Chondrocyte (in vitro differentiated cells): ENCODE data around the gene ZFHX3. TPM values are rescaled to one million over a fixed set of nuclear protein-coding genes. Genes with fewer than 3 reads are reported as not detected.

ENCODE experiments used
- DNase-seq: peaks from one replicate; pipeline ENCODE4 v3.0.0; 2021; ENCODE audit warnings: mixed read lengths, low spot score
- H3K27ac Mint-ChIP-seq: one replicate; pipeline ENCODE4 v1.8.0; 2021; ENCODE audit warnings: mild to moderate bottlenecking, moderate library complexity, mixed read lengths; ENCODE audit not compliant: unreplicated experiment
- H3K27me3 Mint-ChIP-seq: 2 replicates; pipeline ENCODE4 v1.8.0; 2021; ENCODE audit warnings: low read depth, mixed read lengths
- H3K36me3 Mint-ChIP-seq: 2 replicates; pipeline ENCODE4 v1.8.0; 2021; ENCODE audit warnings: low read depth, mixed read lengths
- H3K4me1 Mint-ChIP-seq: 2 replicates; pipeline ENCODE4 v1.8.0; 2021; ENCODE audit warnings: low read depth, mild to moderate bottlenecking, mixed read lengths
- H3K4me3 Mint-ChIP-seq: one replicate; pipeline ENCODE4 v1.8.0; 2021; ENCODE audit warnings: mild to moderate bottlenecking, moderate library complexity, mixed read lengths; ENCODE audit not compliant: unreplicated experiment
- H3K9me3 Mint-ChIP-seq: 2 replicates; pipeline ENCODE4 v1.8.0; 2021; ENCODE audit warnings: low read depth, mixed read lengths
- total RNA-seq: library from RNA; stranded (reverse); gene quantifications from 3 replicates; pipeline ENCODE4 v1.2.1, GENCODE V29; 2021
- TF ChIP-seq, protein P1 (sequence below): fragments of 200-600 bp; sonication (generic); IDR thresholded peaks from 2 replicates; pipeline ENCODE4 v1.5.0; 2021; ENCODE audit warnings: antibody characterized with exemption, mild to moderate bottlenecking, moderate library complexity

The ZFHX3 gene
- total RNA-seq, 1 donor from 2014 or later, result 86.8 TPM

DNA sequence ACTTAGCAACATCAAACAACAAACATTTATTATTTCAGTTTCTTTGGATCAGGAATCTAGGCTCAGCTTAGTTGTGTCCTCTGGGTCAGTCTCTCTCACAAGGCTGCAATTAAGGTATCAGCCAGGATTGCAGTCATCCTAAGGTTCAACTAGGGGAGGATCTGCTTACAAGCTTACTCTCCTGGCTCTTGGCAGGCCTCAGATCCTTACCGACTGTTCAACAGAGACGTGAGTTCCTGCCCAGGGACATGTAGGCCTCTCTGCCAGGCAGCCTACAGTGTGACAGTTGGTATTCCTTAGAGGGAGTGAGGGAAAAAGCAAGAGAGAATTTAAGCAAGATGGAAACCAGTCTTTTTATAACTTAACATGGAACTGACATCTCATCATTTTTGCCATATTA lies 294.0 kb downstream of the ZFHX3 start:
- Mint-ChIP-seq H3K27ac (no peak overlapping the region), H3K4me3 (no peak overlapping the region), H3K36me3 (peaks cover 9% of the 10 kb centered on the region), H3K9me3 (peaks cover 21% of the 10 kb centered on the region), H3K27me3 (no peaks in the 10 kb centered on the region), H3K4me1 (peaks cover 6% of the 10 kb centered on the region)
- no peak for DNase-seq
- TF ChIP-seq, protein P1, sequence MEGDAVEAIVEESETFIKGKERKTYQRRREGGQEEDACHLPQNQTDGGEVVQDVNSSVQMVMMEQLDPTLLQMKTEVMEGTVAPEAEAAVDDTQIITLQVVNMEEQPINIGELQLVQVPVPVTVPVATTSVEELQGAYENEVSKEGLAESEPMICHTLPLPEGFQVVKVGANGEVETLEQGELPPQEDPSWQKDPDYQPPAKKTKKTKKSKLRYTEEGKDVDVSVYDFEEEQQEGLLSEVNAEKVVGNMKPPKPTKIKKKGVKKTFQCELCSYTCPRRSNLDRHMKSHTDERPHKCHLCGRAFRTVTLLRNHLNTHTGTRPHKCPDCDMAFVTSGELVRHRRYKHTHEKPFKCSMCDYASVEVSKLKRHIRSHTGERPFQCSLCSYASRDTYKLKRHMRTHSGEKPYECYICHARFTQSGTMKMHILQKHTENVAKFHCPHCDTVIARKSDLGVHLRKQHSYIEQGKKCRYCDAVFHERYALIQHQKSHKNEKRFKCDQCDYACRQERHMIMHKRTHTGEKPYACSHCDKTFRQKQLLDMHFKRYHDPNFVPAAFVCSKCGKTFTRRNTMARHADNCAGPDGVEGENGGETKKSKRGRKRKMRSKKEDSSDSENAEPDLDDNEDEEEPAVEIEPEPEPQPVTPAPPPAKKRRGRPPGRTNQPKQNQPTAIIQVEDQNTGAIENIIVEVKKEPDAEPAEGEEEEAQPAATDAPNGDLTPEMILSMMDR, result no peak

DNA sequence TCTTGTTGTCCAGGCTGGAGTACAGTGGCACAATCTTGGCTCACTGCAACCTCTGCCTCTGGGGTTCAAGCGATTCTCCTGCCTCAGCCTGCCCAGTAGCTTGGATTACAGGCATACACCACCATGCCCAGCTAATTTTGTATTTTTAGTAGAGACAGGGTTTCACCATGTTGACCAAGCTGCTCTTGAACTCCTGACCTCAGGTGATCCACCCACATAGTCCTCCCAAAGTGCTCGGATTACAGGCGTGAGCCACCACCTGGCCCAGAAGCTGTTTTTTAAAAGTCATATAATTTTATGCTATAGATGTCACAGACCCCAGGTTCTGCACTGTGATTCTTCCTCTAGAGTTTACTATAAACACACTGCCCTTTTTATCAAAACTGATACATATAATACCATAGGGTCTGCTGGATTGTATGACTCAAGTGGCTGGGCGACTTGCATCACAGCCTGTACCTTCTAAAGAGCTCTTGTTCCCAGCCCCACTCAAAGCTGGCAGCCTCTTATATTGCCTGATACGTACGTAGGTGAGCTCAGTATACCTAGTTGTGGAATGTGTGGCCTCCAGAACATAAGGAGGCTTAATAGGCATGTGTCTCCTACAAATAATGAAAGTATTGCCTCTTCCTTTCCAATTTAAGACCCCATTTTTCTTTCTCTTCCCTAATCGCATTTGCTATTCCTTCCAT lies 295.8 kb downstream of the ZFHX3 start:
- Mint-ChIP-seq H3K36me3 (peaks cover 5% of the 10 kb centered on the region), H3K9me3 (peaks cover 7% of the 10 kb centered on the region), H3K4me3 (no peak overlapping the region), H3K27ac (no peak overlapping the region), H3K4me1 (peaks cover 6% of the 10 kb centered on the region), H3K27me3 (no peaks in the 10 kb centered on the region)
- TF ChIP-seq, protein P1, result no peak
- no peak for DNase-seq

DNA sequence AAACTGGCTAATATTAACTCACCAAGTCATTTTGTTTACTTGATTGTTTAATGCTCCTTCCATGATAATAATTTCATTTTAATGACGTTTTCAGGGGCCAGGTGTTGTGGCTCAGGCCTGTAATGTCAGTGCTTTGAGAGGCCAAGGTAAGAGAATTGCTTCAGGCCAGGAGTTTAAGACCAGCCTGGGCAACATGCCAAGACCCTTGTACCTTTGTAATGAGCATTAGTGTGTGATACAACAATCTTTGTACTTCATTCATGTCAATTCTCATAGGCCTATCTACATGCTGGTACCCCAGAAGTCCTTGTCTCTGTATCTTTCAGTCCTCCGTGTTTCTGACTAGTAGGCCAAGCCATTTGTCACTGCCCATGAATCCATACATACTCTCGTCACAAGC lies 296.9 kb downstream of the ZFHX3 start:
- TF ChIP-seq, protein P1, result no peak
- Mint-ChIP-seq H3K36me3 (peaks cover 5% of the 10 kb centered on the region), H3K9me3 (peaks cover 5% of the 10 kb centered on the region), H3K4me3 (no peak overlapping the region), H3K4me1 (peaks cover 6% of the 10 kb centered on the region), H3K27me3 (no peaks in the 10 kb centered on the region), H3K27ac (no peak overlapping the region)
- DNase-seq, result no peak

DNA sequence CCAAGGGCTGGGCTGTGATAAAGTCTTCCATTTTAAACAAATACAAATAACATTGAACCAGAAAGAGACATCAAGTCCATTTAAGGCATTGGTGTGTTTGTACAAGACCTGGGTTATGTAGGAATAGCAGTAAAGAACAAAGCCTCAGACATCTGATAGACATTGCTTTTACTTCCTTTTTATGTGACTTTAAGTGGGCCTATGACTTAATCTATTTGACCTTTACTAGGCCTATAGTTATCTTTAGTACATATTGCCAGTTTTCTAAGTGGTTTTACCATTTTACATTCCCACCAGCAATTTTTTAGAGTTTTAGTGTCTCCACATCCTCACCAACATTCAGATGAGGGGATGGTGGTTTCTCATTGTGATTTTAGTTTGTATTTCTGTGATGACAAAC lies 298.8 kb downstream of the ZFHX3 start:
- Mint-ChIP-seq H3K4me1 (peaks cover 6% of the 10 kb centered on the region), H3K36me3 (peaks cover under 1% of the 10 kb centered on the region), H3K9me3 (no peaks in the 10 kb centered on the region), H3K4me3 (no peak overlapping the region), H3K27me3 (no peaks in the 10 kb centered on the region), H3K27ac (no peak overlapping the region)
- TF ChIP-seq, protein P1, result no peak
- DNase-seq, result no peak

DNA sequence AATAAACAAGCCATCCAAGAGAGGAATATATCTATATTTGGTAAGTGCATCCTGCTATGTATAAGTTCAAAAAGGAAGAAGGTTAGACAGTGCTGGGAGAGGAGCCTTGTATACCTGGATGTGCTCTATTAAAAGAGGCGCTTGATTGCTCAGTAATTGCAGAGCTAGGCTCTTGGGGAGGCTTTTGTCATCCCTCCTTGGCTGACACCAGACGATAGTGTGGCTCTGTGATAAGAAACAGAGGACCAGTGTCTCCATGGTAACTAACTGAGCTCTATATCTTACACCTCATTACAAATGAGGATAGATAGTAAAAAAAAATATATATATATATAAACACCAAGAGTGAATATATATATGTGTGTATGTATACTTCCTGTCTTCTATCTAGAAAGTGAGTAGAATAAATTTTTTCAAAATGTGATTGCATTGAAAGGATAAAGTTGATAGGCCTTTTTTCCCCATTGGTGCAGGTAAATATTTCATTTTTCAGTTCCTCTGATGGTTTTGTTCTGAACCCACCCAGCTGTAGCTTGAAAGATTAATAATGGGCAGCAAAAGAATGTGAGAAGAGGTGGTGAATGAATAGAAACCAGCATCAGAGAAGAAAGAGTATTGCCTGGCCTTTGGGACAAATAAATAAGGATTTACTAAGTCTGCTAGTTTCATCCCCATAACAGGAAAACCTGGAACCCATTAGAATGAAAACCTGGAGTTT lies 303.7 kb downstream of the ZFHX3 start:
- no peak for DNase-seq
- Mint-ChIP-seq H3K27me3 (no peaks in the 10 kb centered on the region), H3K9me3 (no peaks in the 10 kb centered on the region), H3K27ac (no peak overlapping the region), H3K4me3 (no peak overlapping the region), H3K4me1 (peaks cover 12% of the 10 kb centered on the region), H3K36me3 (no peaks in the 10 kb centered on the region)
- TF ChIP-seq, protein P1, result no peak
